GM19452 (cell line): ENCODE results near the gene ACBD5.

Experiments used
- ATAC-seq: cut with Tn5 transposase; IDR thresholded peaks from one replicate; pipeline ENCODE4 v1.9.1; 2021; ENCODE audit not compliant: unreplicated experiment

The ACBD5 gene

GRCh38 chr10:27155066-27155754, 85.4 kb downstream of the ACBD5 start, which contains the start of gene MASTL:
MASTL (plus strand) TSS chr10:27155352; CDS start chr10:27155427, 75 bp downstream.
- ATAC-seq = peak; percentile 83

GRCh38 chr10:27153845-27154193, 86.8 kb downstream of the ACBD5 start:
- ATAC-seq = peak; percentile 5

- ATAC-seq = no peak
These were observed 87.3 kb downstream of the ACBD5 start for GRCh38 chr10:27153329-27153728.

GRCh38 chr10:27152687-27153086, 87.9 kb downstream of the ACBD5 start:
- ATAC-seq = no peak

- ATAC-seq = no peak
These were observed 90.3 kb downstream of the ACBD5 start for GRCh38 chr10:27150261-27150660.

- ATAC-seq = no peak
These were observed 92.9 kb downstream of the ACBD5 start for GRCh38 chr10:27147701-27148100.

- no peak for ATAC-seq
These were observed 94.7 kb downstream of the ACBD5 start for GRCh38 chr10:27145937-27146336.
